SK-MEL-5 (cell line): ENCODE data around the gene SKIC2. TPM values are rescaled to one million over a fixed set of nuclear protein-coding genes. Genes with fewer than 3 reads are reported as not detected.
"Not testable (repeated sequence)": the region's sequence is repeated elsewhere in the genome, so short reads cannot be mapped to it uniquely, and the experiment has no call there.

ENCODE experiments used
- DNase-seq: peaks from one replicate; pipeline ENCODE4 v3.0.0-alpha.2; 2016; ENCODE audit warnings: low read depth, low spot score
- in situ Hi-C: cut with HindIII; loops from 2 replicates; pipeline ENCODE4 v1.10.0; 2016; ENCODE audit warnings: low sequenced_read_pairs, high pct_unique_total_duplicates, low pct_unique_long_range_greater_than_20kb
- total RNA-seq: library from RNA; depleted of rRNA; stranded (reverse); fragments of >200 nt; shearing (Covaris generic); gene quantifications from 2 replicates; pipeline ENCODE4 v1.2.3, GENCODE V29; 2014

Gene SKIC2
- total RNA-seq, 1 experiment from 2014 or later, result 21.4 TPM

DNA sequence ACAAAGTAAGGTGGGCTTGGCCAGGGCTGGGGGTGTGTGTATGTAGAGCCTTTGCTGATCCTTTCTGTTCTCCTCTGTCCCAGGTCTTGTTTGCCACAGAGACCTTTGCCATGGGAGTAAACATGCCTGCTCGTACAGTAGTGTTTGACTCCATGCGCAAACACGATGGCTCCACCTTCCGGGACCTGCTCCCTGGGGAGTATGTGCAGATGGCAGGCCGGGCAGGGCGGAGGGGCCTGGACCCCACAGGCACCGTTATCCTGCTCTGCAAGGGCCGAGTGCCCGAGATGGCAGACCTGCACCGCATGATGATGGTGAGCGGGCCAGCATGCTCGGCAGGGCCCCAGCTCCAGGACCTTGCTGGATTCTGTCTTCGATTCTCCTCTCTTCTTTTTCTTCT, 6.7 kb downstream of the SKIC2 start:
- DNase-seq, result no peak
- in situ Hi-C loops, result no loop called here

DNA sequence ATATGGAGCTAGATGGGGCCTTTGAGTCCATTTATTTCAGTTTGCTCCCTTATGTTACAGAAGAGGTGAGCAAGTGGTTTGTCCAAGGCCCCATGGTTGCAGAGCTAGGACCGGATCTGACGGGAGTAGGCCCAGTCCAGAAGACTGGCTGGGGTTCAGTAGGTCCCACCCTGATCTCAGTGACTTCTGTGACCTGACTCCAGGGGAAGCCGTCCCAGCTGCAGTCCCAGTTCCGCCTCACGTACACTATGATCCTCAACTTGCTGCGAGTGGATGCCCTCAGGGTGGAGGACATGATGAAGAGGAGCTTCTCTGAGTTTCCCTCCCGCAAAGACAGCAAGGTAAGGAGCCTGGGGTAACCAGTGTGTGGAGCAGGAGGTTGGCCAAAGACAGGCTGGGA, 7.5 kb downstream of the SKIC2 start:
- in situ Hi-C loops, result no loop called here
- no peak for DNase-seq

DNA sequence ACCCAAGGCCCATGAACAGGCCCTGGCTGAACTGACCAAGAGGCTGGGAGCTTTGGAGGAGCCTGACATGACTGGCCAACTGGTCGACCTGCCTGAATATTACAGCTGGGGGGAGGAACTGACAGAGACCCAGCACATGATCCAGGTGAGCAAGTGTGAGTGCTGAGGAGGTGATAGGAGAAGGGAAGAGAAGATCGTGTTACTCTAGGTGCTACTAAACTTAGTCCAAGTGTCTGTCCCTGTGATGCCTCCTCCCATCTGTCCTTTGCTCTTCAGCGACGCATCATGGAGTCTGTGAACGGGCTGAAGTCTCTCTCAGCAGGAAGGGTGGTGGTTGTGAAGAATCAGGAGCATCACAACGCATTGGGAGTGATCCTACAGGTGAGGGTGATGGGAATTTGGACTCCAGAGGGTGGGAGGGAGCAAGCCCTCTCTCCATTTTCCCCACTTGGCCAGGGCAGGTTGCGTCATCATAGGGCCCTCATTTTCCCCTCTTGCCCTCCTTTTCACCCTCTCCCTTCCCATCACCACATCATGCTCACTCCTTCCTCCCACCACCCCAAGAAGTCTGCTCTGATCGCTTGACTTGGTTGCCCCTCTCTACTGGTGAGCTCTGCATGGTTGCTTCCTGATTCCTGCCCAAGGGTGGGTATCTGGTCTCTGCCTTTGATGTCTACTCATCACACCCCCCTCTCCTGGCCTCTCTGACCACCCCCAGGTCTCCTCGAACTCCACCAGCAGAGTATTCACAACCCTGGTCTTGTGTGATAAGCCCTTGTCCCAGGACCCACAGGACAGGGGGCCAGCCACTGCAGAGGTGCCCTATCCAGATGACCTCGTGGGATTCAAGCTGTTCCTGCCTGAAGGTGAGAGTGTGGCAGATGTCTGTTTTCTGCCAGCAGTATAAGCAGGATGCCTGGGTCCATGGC, 8.3 kb downstream of the SKIC2 start:
- no peak for DNase-seq
- in situ Hi-C loops, result no loop called here

DNA sequence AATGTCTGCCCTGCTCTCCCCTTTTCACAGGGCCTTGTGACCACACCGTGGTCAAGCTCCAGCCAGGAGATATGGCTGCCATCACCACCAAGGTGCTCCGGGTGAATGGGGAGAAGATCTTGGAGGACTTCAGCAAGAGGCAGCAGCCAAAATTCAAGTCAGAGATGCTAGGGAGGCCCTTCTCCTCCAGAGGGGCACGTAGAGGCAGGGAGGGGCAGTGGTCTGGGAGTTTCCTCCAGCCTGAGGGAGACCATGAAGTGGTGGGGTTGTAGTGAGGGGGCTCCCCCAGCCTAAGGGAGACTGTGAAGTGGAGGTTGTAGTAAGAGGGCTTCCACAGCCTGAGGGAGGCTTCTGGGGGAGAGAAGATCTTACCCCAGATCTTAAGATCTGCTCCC, 8.9 kb downstream of the SKIC2 start:
- in situ Hi-C loops, result no loop called here

DNA sequence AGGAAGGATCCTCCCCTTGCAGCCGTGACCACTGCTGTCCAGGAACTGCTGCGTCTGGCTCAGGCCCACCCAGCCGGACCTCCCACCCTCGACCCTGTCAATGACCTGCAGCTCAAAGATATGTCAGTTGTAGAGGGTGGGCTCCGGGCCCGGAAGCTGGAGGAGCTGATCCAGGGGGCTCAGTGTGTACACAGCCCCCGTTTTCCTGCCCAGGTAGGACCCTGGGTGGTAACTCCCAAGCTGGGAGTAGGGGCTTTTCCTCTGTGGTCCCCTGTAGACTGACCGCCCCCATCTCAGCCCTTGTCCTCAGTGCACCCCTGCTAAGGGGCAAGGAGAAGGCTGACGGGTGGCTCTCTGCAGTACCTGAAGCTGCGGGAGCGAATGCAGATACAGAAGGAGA, 9.4 kb downstream of the SKIC2 start:
- in situ Hi-C loops, result no loop called here

More for the DNA sequence above, 8.9 kb downstream of the SKIC2 start:
- DNase-seq, result no peak

DNA sequence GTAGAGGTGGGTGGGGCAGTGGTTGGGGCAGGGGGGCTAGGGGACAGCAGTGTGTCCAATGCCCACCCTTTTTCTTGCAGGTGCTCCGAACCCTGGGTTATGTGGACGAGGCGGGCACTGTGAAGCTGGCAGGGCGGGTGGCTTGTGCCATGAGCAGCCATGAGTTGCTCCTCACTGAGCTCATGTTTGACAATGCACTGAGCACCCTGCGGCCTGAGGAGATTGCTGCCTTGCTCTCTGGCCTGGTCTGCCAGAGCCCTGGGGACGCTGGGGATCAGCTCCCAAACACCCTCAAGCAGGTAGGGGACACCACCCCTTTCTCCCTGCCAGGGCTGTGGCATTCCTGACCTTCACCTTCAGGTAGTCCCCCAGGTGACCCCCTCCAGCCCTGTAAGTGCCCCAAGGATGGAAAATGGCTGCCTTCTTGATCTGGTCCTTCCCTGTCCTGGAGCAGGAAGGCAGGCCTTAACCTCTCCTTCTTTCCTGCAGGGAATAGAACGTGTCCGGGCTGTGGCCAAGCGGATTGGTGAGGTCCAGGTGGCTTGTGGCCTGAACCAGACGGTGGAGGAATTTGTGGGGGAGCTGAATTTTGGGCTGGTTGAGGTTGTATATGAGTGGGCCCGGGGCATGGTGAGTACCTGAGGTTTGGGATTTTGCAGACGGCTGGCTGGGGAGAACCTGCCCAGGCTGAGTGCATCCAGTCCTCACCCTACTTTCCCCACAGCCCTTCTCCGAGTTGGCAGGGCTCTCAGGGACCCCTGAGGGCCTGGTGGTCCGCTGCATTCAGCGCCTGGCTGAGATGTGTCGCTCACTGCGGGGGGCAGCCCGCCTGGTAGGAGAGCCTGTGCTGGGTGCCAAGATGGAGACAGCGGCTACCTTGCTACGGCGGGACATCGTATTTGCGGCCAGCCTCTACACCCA, 10.1 kb downstream of the SKIC2 start:
- in situ Hi-C loops, result no loop called here
- no peak for DNase-seq

More for the DNA sequence above, 9.4 kb downstream of the SKIC2 start:
- DNase-seq, result no peak

DNA sequence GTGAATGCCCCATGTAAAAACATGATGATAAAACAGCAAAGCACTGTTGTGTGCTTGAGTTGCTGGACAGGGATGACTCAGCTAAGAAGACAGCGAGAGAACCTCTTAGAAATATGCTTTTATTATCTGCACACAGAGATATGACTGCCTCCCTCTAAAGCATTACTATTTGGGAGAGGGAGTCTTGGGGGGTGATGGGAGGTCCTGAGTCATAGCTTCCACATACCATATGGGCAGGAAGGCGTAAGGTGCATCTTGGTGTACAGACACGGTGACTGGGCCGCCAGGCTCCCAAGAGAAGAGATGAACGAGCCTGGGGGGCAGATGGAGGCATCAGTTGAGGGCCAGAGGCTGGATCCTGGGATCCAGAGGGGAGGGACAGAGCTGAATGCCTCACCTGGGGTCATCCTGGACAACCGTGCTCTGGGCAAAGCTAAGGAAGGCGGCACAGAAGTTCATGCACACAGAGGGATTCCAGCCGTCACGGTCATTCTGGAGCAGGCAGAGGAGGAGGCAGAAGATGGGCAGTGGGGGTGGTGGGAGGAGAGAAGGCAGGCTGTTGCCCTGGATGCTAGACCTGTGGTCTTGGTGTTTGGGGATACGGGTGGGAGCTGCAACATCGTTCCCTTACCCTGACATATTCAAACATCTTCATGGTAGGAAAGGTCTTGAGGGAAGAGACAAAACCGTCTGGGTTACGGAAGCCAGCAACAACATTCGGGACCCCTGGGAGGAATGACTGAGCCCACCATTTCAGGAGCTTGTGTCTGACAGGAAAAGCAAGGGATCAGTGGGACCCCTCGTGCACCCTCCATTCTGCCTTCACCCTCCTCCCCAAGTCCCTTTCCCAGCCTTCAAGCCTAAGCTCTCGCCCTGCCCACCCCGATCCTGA, 11.0 kb downstream of the SKIC2 start:
- no peak for DNase-seq
- in situ Hi-C loops, result no loop called here

DNA sequence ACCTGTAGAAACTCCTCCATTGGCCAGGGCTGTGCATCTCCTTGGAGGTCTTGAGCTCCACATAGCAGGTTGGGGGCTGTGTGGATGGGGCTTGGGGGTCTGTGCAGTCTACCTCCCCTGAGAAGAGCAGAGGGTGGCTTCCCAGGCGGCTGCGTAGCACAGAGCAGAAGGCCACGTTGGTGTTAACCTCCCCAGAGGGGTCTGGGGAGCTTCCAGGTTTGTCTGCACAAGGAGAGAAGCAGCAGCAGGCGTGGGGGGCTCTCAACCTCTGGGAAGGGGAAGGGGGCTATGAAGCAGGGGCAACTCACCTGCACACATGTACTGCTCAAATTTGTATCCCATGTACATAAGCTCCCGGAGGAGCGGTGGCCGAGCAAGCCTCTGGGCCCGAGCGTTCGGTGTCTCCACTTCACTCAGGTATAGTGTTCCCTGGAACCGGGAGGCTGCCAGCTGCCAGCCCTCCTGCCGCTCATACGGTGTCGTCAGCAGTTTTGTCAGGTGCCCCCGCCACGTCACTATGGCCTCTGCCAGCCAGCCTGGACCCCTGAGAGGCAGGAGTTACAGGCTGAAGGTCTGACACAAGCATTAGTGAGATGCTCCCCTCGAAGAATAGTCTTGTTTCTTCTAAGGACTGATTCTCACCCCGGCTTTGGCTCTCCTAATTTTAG, 11.8 kb downstream of the SKIC2 start:
- no peak for DNase-seq
- in situ Hi-C loops, result no loop called here

DNA sequence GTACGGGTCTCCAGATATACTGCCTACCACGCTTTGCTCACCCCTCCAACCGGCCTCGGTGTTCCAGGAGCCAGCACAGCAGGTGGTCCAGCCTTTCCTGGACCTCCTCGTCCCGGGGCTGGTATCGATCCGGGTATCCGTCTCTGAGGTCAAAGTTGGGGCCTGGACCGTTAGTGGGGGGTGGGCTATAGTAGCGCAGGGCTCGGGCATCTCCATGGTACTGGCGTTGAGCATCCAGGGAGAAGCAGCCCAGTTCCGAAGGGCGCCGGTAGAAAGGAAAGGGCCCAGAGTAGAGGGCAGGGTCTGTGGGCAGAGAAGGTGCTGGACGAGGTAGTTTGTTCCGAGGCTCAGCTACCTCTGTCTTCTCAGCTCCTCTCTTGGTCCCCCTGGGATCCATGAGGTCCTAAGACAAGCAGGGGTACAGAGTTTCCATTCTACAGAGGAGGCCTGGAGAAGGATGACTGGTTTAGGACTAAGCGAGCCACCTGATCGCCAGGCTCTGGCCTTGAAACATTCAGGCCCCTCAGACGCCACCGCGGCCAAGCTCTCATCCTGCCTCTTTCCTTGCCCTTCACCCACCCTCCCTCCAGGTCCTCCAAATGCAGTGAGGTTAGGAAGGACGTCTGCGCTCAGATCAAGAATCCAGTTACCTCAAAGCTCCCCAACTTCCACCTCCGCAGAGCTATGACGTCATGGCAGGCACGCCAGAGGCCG, 12.5 kb downstream of the SKIC2 start:
- DNase-seq, result no peak
- in situ Hi-C loops, result no loop called here

DNA sequence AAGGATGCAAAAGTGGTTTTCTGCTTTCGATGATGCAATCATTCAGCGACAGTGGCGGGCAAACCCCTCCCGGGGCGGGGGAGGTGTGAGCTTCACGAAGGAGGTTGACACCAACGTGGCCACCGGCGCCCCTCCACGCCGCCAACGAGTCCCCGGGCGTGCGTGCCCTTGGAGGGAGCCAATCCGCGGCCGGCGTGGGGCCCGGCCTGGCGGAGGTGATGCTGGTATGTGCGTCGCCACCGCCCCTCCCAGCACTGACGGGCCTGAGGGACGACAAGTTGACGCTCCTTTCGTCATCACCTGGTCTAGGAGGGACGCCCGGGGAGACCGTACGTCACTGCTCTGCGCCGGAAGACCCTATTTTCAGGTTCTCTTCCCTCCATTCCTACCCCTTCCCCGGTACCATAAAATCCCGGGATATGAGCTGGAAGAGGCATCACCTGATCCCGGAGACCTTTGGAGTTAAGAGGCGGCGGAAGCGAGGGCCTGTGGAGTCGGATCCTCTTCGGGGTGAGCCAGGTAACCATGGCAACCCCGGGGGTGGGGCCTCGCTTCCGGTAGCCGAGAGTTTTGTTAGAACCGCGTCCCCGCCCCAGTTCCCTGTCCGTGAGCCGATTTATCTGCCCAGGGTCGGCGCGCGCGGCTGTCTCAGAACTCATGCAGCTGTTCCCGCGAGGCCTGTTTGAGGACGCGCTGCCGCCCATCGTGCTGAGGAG, 13.2 kb downstream of the SKIC2 start, which contains the start of gene DXO:
Gene DXO, minus strand, starts transcription at position 146 of the 716 bp plus-strand sequence. CDS start 463 bp downstream, outside the sequence.
- peak; percentile 97 for DNase-seq
- in situ Hi-C loops, result no loop called here

DNA sequence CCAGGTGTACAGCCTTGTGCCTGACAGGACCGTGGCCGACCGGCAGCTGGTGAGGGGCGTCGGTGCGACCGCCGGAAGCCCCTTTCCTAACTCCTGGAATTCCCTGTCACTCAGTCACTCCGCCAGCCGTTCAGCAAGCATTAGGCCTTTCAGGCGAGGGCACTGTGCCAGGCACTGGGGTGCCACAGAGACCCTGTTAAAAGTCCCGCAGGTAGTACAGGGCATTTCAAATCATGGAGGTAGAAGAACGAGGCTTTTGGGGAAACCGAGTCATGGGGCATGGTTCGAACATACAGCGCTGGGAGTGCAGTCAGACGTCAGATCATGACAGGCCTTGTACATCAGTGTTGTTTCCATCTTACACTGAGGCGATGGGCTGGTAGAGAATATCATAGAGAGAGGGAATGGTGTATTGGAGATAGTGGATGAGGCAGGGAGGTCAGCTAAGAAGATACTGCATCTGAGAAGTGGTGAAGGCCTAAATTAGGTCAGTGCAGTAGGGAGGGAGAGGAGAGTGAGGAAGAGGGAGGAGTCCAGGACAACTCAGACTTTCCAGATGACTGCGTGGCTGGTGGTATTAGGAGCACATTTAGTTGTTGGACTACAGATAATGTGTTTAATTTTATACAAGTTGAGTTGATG, 13.9 kb downstream of the SKIC2 start:
- DNase-seq, result no peak
- in situ Hi-C loops, result no loop called here

DNA sequence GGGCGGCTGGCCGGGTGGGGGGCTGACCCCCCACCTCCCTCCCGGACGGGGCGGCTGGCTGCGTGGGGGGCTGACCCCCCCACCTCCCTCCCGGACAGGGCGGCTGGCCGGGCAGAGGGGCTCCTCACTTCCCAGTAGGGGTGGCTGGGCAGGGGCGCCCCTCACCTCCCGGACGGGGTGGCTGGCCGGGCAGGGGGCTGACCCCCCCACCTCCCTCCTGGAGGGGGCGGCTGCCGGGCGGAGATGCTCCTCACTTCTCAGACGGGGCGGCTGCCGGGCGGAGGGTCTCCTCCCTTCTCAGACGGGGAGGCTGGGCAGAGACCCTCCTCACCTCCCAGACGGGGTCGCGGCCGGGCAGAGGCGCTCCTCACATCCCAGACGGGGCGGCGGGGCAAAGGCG, 17.1 kb downstream of the SKIC2 start:
- DNase-seq, in situ Hi-C loops: not testable (repeated sequence)

DNA sequence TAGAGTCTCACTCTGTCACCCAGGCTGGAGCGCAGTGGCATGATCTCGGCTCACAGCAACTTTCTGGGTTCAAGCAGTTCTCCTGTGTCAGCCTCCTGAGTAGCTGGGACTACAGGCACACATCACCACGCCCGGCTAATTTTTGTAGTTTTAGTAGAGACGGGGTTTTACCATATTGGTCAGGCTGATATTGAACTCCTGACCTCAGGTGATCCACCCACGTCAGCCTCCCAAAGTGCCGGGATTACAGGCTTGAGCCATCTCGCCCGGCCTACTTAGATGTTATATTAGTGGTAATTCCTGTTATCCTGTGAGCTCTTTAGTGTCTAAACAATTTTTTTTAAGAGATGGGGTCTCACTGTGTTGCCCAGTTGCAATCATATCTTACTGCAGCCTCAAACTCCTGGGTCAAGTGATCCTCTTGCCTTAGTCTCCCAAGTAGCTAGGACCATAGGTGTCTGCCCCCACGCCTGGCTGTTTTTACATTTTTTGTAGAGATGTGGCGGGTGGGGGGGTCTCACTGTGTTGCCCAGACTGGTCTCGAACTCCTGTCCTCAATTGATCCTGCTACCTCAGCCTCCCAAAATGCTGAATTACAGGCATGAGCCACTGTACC, 18.9 kb downstream of the SKIC2 start:
- in situ Hi-C loops, result no loop called here
- DNase-seq, result no peak

DNA sequence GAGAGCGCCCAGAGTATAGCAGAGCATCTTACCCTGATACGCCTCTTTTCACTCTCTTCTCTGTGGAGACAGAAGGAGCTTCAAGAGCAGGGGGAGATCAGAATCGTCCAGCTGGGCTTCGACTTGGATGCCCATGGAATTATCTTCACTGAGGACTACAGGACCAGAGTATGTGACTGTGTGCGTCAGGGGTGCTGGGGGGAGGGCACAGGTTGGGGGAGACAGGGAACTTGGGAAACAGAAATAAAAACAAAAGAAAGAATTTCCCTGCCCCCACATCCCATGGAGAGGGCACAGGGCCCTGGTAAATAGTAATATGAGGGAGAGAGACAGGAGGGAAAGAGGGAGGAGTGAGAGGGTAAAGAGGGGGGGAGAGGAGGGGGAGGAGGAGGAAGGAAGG, 19.9 kb downstream of the SKIC2 start:
- in situ Hi-C loops, result no loop called here
- DNase-seq, result no peak
